H1 (cell line): ENCODE data around the gene MYO5A. TPM values are rescaled to one million over a fixed set of nuclear protein-coding genes. Genes with fewer than 3 reads are reported as not detected.

Source experiments
- CTCF ChIA-PET: fragments of 300-600 bp; sonication (Branson Sonifier 250); formaldehyde crosslinking; loops from one replicate; lab custom pipeline; 2021; ENCODE audit not compliant: partially characterized antibody; lab: Charles Lee
- POLR2A ChIA-PET: fragments of 300-600 bp; sonication (Branson Sonifier 250); formaldehyde crosslinking; loops from one replicate; lab custom pipeline; 2021; ENCODE audit warnings: inconsistent platforms; ENCODE audit not compliant: partially characterized antibody; lab: Charles Lee
- DNase-seq, 2 experiments: peaks; one replicate each; pipeline versions ENCODE4 v3.0.0 to v3.0.0-alpha.2; 2010 to 2022; ENCODE audit warnings: low spot score in 2 of 2, low read depth in 1 of 2, mixed read lengths in 1 of 2
- FAIRE-seq: peaks from 2 replicates; lab custom pipeline; 2011; peaks lifted over from hg19 to GRCh38; lab: Jason Lieb, UNC
- H2AFZ ChIP-seq: 2 replicates; pipeline ENCODE4 v1.8.1; 2012; ENCODE audit warnings: low read length, inconsistent platforms
- H2AK5ac ChIP-seq: 2 replicates; pipeline ENCODE4 v1.6.1; 2013; ENCODE audit warnings: low read depth, low read length
- H2BK120ac ChIP-seq: replicated peaks from 2 replicates; pipeline ENCODE3; 2013; ENCODE audit warnings: low read depth, low read length, inconsistent platforms
- H2BK12ac ChIP-seq: 2 replicates; pipeline ENCODE4 v1.6.1; 2013; ENCODE audit warnings: low read depth, low read length
- H2BK15ac ChIP-seq: 2 replicates; pipeline ENCODE4 v1.6.1; 2013; ENCODE audit warnings: low read length
- H2BK20ac ChIP-seq: 2 replicates; pipeline ENCODE4 v1.6.1; 2013; ENCODE audit warnings: low read length
- H2BK5ac ChIP-seq: 2 replicates; pipeline ENCODE4 v1.6.1; 2013; ENCODE audit warnings: low read depth, low read length
- H3K14ac ChIP-seq: 2 replicates; pipeline ENCODE4 v1.6.1; 2013; ENCODE audit warnings: inconsistent platforms; ENCODE audit not compliant: insufficient read length
- H3K18ac ChIP-seq: 2 replicates; pipeline ENCODE4 v1.6.1; 2013; ENCODE audit warnings: low read length; ENCODE audit errors: extremely low read depth
- H3K23ac ChIP-seq: 2 replicates; pipeline ENCODE4 v1.6.1; 2013; ENCODE audit warnings: inconsistent platforms; ENCODE audit not compliant: insufficient read length
- H3K23me2 ChIP-seq: 2 replicates; pipeline ENCODE4 v1.6.1; 2013; ENCODE audit warnings: low read depth, low read length
- H3K27ac ChIP-seq: 2 replicates; pipeline ENCODE4 v1.6.1; 2011; ENCODE audit warnings: low read depth, low read length, inconsistent platforms
- H3K27me3 ChIP-seq, 4 experiments: replicated peaks in 1 of 4; 1 replicate in 1 of 4; 2 replicates in 3 of 4; pipeline versions ENCODE4 v1.6.1 to v1.8.1; 2011 to 2013; ENCODE audit warnings: low read length in 3 of 4, mild to moderate bottlenecking in 3 of 4, inconsistent platforms in 2 of 4, mixed read lengths in 2 of 4, moderate library complexity in 1 of 4; ENCODE audit not compliant: control insufficient read depth in 3 of 4, insufficient read depth in 3 of 4; ENCODE audit errors: extremely low read depth in 1 of 4
- H3K36me3 ChIP-seq, 4 experiments: 2 replicates each; pipeline versions ENCODE4 v1.6.1 to v1.8.1; 2011 to 2013; ENCODE audit warnings: mild to moderate bottlenecking in 4 of 4, low read length in 3 of 4, moderate library complexity in 2 of 4, control low read depth in 1 of 4, inconsistent platforms in 1 of 4; ENCODE audit not compliant: insufficient read depth in 4 of 4, control insufficient read depth in 2 of 4
- H3K4ac ChIP-seq: replicated peaks from 2 replicates; pipeline ENCODE3; 2013; ENCODE audit warnings: low read length, low read depth, mixed read lengths, inconsistent platforms; ENCODE audit not compliant: insufficient read length
- H3K4me1 ChIP-seq, 4 experiments: replicated peaks in 1 of 4; 1 replicate in 1 of 4; 2 replicates in 3 of 4; pipeline versions ENCODE4 v1.6.1 to v1.8.1; 2011 to 2013; ENCODE audit warnings: low read length in 3 of 4, inconsistent platforms in 2 of 4, mixed read lengths in 1 of 4; ENCODE audit not compliant: insufficient read depth in 4 of 4, control insufficient read depth in 3 of 4
- H3K4me2 ChIP-seq, 2 experiments: 2 replicates each; pipeline versions ENCODE4 v1.6.1 to v1.8.1; 2011 to 2013; ENCODE audit warnings: low read depth in 2 of 2, low read length in 2 of 2, control low read depth in 1 of 2, inconsistent platforms in 1 of 2, mild to moderate bottlenecking in 1 of 2; ENCODE audit not compliant: insufficient read depth in 1 of 2
- H3K4me3 ChIP-seq, 4 experiments: fragments of 200-600, 300-600 bp in 1 of 4; sonication (generic), shearing (Covaris generic), sonication (Bioruptor Twin) in 1 of 4; 2 replicates each; pipeline versions ENCODE4 v1.5.1 to v1.8.1; 2011 to 2016; ENCODE audit warnings: low read length in 4 of 4, low read depth in 3 of 4, control low read depth in 2 of 4, inconsistent platforms in 2 of 4, mild to moderate bottlenecking in 2 of 4, mixed read lengths in 1 of 4, moderate library complexity in 1 of 4; ENCODE audit not compliant: insufficient read depth in 2 of 4; ENCODE audit errors: extremely low read depth in 1 of 4
- H3K56ac ChIP-seq: replicated peaks from 2 replicates; pipeline ENCODE3; 2013; ENCODE audit warnings: low read depth, mild to moderate bottlenecking, mixed read lengths, low read length, inconsistent platforms; ENCODE audit not compliant: insufficient read length
- H3K79me1 ChIP-seq: 2 replicates; pipeline ENCODE4 v1.6.1; 2013; ENCODE audit warnings: low read depth, low read length, control low read depth
- H3K79me2 ChIP-seq, 2 experiments: 2 replicates each; pipeline versions ENCODE4 v1.6.1 to v1.8.1; 2012 to 2013; ENCODE audit warnings: low read length in 2 of 2, mild to moderate bottlenecking in 2 of 2, inconsistent platforms in 1 of 2; ENCODE audit not compliant: insufficient read depth in 2 of 2, control insufficient read depth in 1 of 2
- H3K9ac ChIP-seq, 4 experiments: replicated peaks in 1 of 4; 1 replicate in 1 of 4; 2 replicates in 3 of 4; pipeline versions ENCODE4 v1.6.1 to v1.8.1; 2011 to 2013; ENCODE audit warnings: low read depth in 3 of 4, low read length in 3 of 4, control low read depth in 2 of 4, mild to moderate bottlenecking in 2 of 4, moderate library complexity in 2 of 4, inconsistent platforms in 1 of 4; ENCODE audit errors: extremely low read depth in 1 of 4
- H3K9me3 ChIP-seq, 2 experiments: 2 replicates each; pipeline versions ENCODE4 v1.6.1 to v1.8.1; 2012 to 2013; ENCODE audit warnings: mild to moderate bottlenecking in 2 of 2, moderate library complexity in 2 of 2, control low read depth in 1 of 2, inconsistent platforms in 1 of 2, low read depth in 1 of 2, low read length in 1 of 2, mixed read lengths in 1 of 2; ENCODE audit not compliant: insufficient read depth in 2 of 2
- H4K20me1 ChIP-seq, 2 experiments: replicated peaks in 1 of 2; 2 replicates each; pipeline versions ENCODE3 to v1.8.1; 2011 to 2013; ENCODE audit warnings: inconsistent platforms in 2 of 2, low read length in 2 of 2, mild to moderate bottlenecking in 1 of 2; ENCODE audit not compliant: insufficient read depth in 2 of 2, control insufficient read depth in 1 of 2
- H4K5ac ChIP-seq: 2 replicates; pipeline ENCODE4 v1.6.1; 2013; ENCODE audit warnings: low read length, low read depth, mixed read lengths, inconsistent platforms; ENCODE audit not compliant: insufficient read length
- H4K8ac ChIP-seq: 2 replicates; pipeline ENCODE4 v1.8.0; 2013; ENCODE audit warnings: mild to moderate bottlenecking, moderate library complexity, low read length, inconsistent platforms; ENCODE audit not compliant: insufficient read depth; ENCODE audit errors: extremely low read depth
- H4K91ac ChIP-seq: replicated peaks from 2 replicates; pipeline ENCODE3; 2013; ENCODE audit warnings: low read length, mixed read lengths, inconsistent platforms; ENCODE audit not compliant: insufficient read length
- CTBP2 ChIP-seq: IDR thresholded peaks from 2 replicates; pipeline ENCODE4 v1.7.0; 2011; ENCODE audit warnings: borderline replicate concordance, mild to moderate bottlenecking, moderate library complexity, mixed read lengths, low read length; ENCODE audit not compliant: insufficient read depth, insufficient read length
- E2F6 ChIP-seq: IDR thresholded peaks from 2 replicates; pipeline ENCODE4 v1.6.1; 2012; ENCODE audit warnings: inconsistent platforms
- JUND ChIP-seq: IDR thresholded peaks from 2 replicates; pipeline ENCODE4 v1.6.1; 2011; ENCODE audit warnings: mild to moderate bottlenecking, improper control_type of control experiment, low read length
- KDM4A ChIP-seq: IDR thresholded peaks from one replicate; pipeline ENCODE4 v1.7.1; 2012; ENCODE audit warnings: low read depth, mild to moderate bottlenecking, moderate library complexity, low read length, inconsistent platforms; ENCODE audit not compliant: severe bottlenecking
- PHF8 ChIP-seq: fragments of 200-600 bp; sonication (generic); conservative IDR thresholded peaks from 2 replicates; pipeline ENCODE4 v1.7.1; 2012; ENCODE audit warnings: low read depth, mild to moderate bottlenecking, inconsistent platforms, low read length, moderate library complexity
- SIN3A ChIP-seq, 2 experiments: IDR thresholded peaks in 1 of 2; conservative IDR thresholded peaks in 1 of 2; 2 replicates each; pipeline ENCODE4 v1.6.1; 2011 to 2012; ENCODE audit warnings: low read length in 2 of 2, improper control_type of control experiment in 1 of 2, low read depth in 1 of 2, mild to moderate bottlenecking in 1 of 2
- SIX5 ChIP-seq: IDR thresholded peaks from 2 replicates; pipeline ENCODE4 v1.6.1; 2011; ENCODE audit warnings: mild to moderate bottlenecking, low read depth, low read length
- TAF7 ChIP-seq: optimal IDR thresholded peaks from 2 replicates; pipeline ENCODE3; 2011; ENCODE audit warnings: low read depth, mild to moderate bottlenecking, inconsistent platforms, low read length, moderate library complexity, borderline replicate concordance
- WGBS, 2 experiments: shearing (Covaris generic) in 1 of 2; methylation state at CpG; one replicate each; pipeline versions ENCODE4 v1.1.6 to v1.1.7; 2013 to 2015; ENCODE audit warnings: low lambda C conversion rate in 2 of 2, mixed read lengths in 2 of 2, inconsistent platforms in 1 of 2, low coverage in 1 of 2, missing lambda C conversion rate in 1 of 2; ENCODE audit not compliant: insufficient replicate concordance in 2 of 2, insufficient coverage in 1 of 2, insufficient read length in 1 of 2; ENCODE audit errors: extremely low coverage in 1 of 2, missing lambda C conversion rate in 1 of 2; 5-methylcytosine and 5-hydroxymethylcytosine counted together
- polyA plus RNA-seq, 7 experiments: library from polyadenylated mRNA; depleted of rRNA in 3 of 7; stranded (reverse) in 5 of 7; unstranded in 2 of 7; fragments of >200 nt in 5 of 7; fragments of 200-250 nt in 2 of 7; gene quantifications; 1 replicate in 5 of 7; 2 replicates in 1 of 7; 4 replicates in 1 of 7; pipeline versions ENCODE4 v1.2.1 to v1.2.3, GENCODE V29; 2011 to 2013; ENCODE audit warnings: missing spikeins in 2 of 7, mixed read lengths in 2 of 7
- total RNA-seq: library from RNA; stranded (reverse); fragmentation: NEBNext Ultra II Directional; extraction: Animal tissue kit (Norgen Biotek cat#: 25700); gene quantifications from 2 replicates; pipeline ENCODE4 v1.2.1, GENCODE V29; 2021

MYO5A gene
- total and polyA plus RNA-seq, 2 of the 8 experiments (the other 6 are each of a cell fraction or from before 2014, with no cell fraction given): 11.4 to 24.7 TPM

- Histone ChIP-seq H3K79me1 (no peaks in the 10 kb centered on the region; the same call in 1 of the 2 replicates), H2BK15ac (peak overlapping the region; percentile 40; the same call in 1 of the 2 replicates), H3K4me1 (peaks cover 4 to 11% (median 7%) of the 10 kb centered on the region in 4 experiments; a peak in 6 of 7 replicates), H2BK20ac (no peak overlapping the region), H2AK5ac (no peak overlapping the region), H3K9ac (peak overlapping the region; percentile 28 to 68 (median 54); a peak in 6 of 7 replicates), H3K27me3 (peaks cover 6 to 29% (median 20%) of the 10 kb centered on the region in 4 experiments), H3K14ac (no peak overlapping the region), H3K56ac (no peak overlapping the region), H3K23ac (no peak overlapping the region), H4K8ac (no peak overlapping the region), H3K4me3 (peak overlapping the region; percentile 57 to 78 (median 64)), H3K4me2 (peak overlapping the region; percentile 97), H4K91ac (no peak overlapping the region), H2BK5ac (no peak overlapping the region), H4K20me1 (peaks cover 0 to 2% of the 10 kb centered on the region in 2 experiments), H4K5ac (no peak overlapping the region), H3K36me3 (no peaks in the 10 kb centered on the region), H3K79me2 (peaks cover 0 to 28% of the 10 kb centered on the region in 2 experiments; a peak in 3 of 4 replicates), H3K23me2 (peaks cover 7% of the 10 kb centered on the region; the same call in 1 of the 2 replicates), H3K4ac (no peak overlapping the region), H3K27ac (no peak overlapping the region)
- FAIRE-seq (no peak), DNase-seq (peak in 1 of 2 experiments; percentile 51)
- WGBS, 2 experiments: 6% methylated on average over 31 of the region's 32 CpGs; no CpG with 5 or more reads in 1 of the 2 experiments
- ChIA-PET POLR2A (interaction anchor here (0.9 to 2.2 kb wide), 5 partner anchors 9 to 182 kb away, joined by 3 to 6 read pairs (median 3); partner anchors contain the start of gene ARPP19), CTCF (interaction anchor here (1.0 to 1.9 kb wide), 2 partner anchors 8 to 196 kb away, joined by 3 to 4 read pairs; no protein-coding TSS in a partner anchor)
- TF ChIP-seq E2F6 (0 out of 2 replicates have a peak, but pooled peaks have one; percentile 15), JUND (no peak), SIN3A (conservative IDR thresholded peaks at IDR 0.05 in 1 of 2, IDR thresholded peaks at IDR 0.05 in 1 of 2; ENCODE audit: low read depth in 1 of 2, low read length in 2 of 2) (no peak), TAF7 (peak; percentile 7), SIX5 (no peak), KDM4A (peak; percentile 92), PHF8 (no peak), CTBP2 (peak; percentile 17)
- TF ChIP-seq, all 59 proteins: peak for 4
- peak overlapping the region; percentile 49; the same call in 1 of the 2 replicates for H3K18ac ChIP-seq
- no peaks in the 10 kb centered on the region for H3K9me3 ChIP-seq
- H2AFZ ChIP-seq: no peak overlapping the region; the same call in 1 of the 2 replicates
- H2BK120ac ChIP-seq: no peak overlapping the region
- no peak overlapping the region for H2BK12ac ChIP-seq
Observed at GRCh38 chr15:52527911-52528563, 643 bp downstream of the MYO5A start.
